ENCODE measurements around the gene GCNA. TPM values are rescaled to one million over a fixed set of nuclear protein-coding genes. Genes with fewer than 3 reads are reported as not detected.

GCNA gene
- total RNA-seq, 2 experiments from 2014 or later = 2.1 to 4.2 TPM

- Histone ChIP-seq H3K27ac (ENCODE audit: low read depth, low read length, poor library complexity, severe bottlenecking) (no peak overlapping the region), H3K9me2 (ENCODE audit: insufficient read depth, low read length) (no peaks in the 10 kb centered on the region), H4K20me1 (ENCODE audit: insufficient read depth, low read length) (peaks cover 33% of the 10 kb centered on the region), H3K4me1 (ENCODE audit: insufficient read depth, low read length, poor library complexity, severe bottlenecking) (peaks cover 26% of the 10 kb centered on the region), H3K9me3 (ENCODE audit: low read length) (no peaks in the 10 kb centered on the region), H3K79me2 (ENCODE audit: insufficient read depth, low read depth, low read length) (peaks cover 64% of the 10 kb centered on the region), H3K4me2 (ENCODE audit: low read length) (no peak overlapping the region), H2AFZ (ENCODE audit: low read length) (no peak overlapping the region), H3K4me3 (ENCODE audit: low read depth, low read length, poor library complexity, severe bottlenecking) (no peak overlapping the region), H3K36me3 (ENCODE audit: insufficient read depth, low read length) (peaks cover 95% of the 10 kb centered on the region)
- intact Hi-C loops (cut with micrococcal nuclease; ENCODE audit: unreplicated experiment) = loop anchor here (10.0 kb wide), 1 partner anchor 261 kb away; the partner anchor contains the start of gene NONO
- BruUV-seq (replicated peaks) = no TSS peak
- ChIA-PET POLR2A (interaction anchor here (0.7 to 2.9 kb wide), 3 partner anchors 10 to 171 kb away, joined by 3 to 13 read pairs (median 3); no protein-coding TSS in a partner anchor), CTCF (ENCODE audit: unreplicated experiment) (no interaction called here)
- TF ChIP-seq EZH2phosphoT487 (IDR thresholded peaks at IDR 0.05; ENCODE audit: borderline replicate concordance, low read depth, low read length) (no peak), CTCF (conservative IDR thresholded peaks at IDR 0.05; ENCODE audit: low read length) (no peak)
- no peak for DNase-seq (ENCODE audit: low spot score)
These were observed 32.9 kb upstream of the GCNA start for GRCh38 chrX:71545364-71545763.

- POLR2A ChIA-PET = interaction anchor here (2.9 kb wide), 1 partner anchor 12 kb away, joined by 13 read pairs; no protein-coding TSS in a partner anchor
- no peaks in the 10 kb centered on the region for H3K9me2 ChIP-seq (ENCODE audit: insufficient read depth, low read length)
- H3K27ac ChIP-seq (ENCODE audit: low read depth, low read length, poor library complexity, severe bottlenecking) = no peak overlapping the region
- no peak overlapping the region for H3K4me3 ChIP-seq (ENCODE audit: low read depth, low read length, poor library complexity, severe bottlenecking)
- BruUV-seq (replicated peaks) = no TSS peak
- H4K20me1 ChIP-seq (ENCODE audit: insufficient read depth, low read length) = peaks cover 26% of the 10 kb centered on the region
- intact Hi-C loops (cut with micrococcal nuclease; ENCODE audit: unreplicated experiment) = loop anchor here (10.0 kb wide), 1 partner anchor 262 kb away; the partner anchor contains the start of gene NONO
- H3K4me1 ChIP-seq (ENCODE audit: insufficient read depth, low read length, poor library complexity, severe bottlenecking) = peaks cover 11% of the 10 kb centered on the region
- peaks cover 49% of the 10 kb centered on the region for H3K79me2 ChIP-seq (ENCODE audit: insufficient read depth, low read depth, low read length)
- H3K4me2 ChIP-seq (ENCODE audit: low read length) = no peak overlapping the region
- DNase-seq (ENCODE audit: low spot score) = no peak
- peaks cover 92% of the 10 kb centered on the region for H3K36me3 ChIP-seq (ENCODE audit: insufficient read depth, low read length)
- CTCF ChIA-PET (ENCODE audit: unreplicated experiment) = no interaction called here
- no peaks in the 10 kb centered on the region for H3K9me3 ChIP-seq (ENCODE audit: low read length)
- TF ChIP-seq CTCF (conservative IDR thresholded peaks at IDR 0.05; ENCODE audit: low read length) (no peak), EZH2phosphoT487 (IDR thresholded peaks at IDR 0.05; ENCODE audit: borderline replicate concordance, low read depth, low read length) (no peak)
- no peak overlapping the region for H2AFZ ChIP-seq (ENCODE audit: low read length)
These were observed 31.4 kb upstream of the GCNA start for GRCh38 chrX:71546879-71547278.

DNA sequence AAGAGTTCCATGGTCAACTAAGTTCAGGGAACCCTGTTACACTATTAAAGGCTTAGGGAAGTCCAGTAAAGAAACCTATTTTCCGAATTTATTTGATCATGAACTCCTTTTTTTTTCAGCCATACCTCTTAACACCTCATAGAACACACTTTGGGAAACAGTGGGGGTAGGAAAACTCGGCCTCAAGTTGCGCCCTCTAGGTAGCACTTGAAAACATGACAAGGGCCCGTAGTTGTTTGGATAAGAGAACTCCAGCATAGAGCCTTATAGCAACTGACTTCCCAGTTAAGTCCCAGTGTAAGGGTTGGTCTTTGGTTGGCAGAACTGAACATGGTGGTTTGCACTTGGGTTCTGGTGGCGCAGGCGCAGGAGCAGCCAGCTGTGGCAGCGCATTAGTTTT lies 30.9 kb upstream of the GCNA start:
- DNase-seq (ENCODE audit: low spot score) = no peak
- Histone ChIP-seq H3K4me3 (ENCODE audit: low read depth, low read length, poor library complexity, severe bottlenecking) (no peak overlapping the region), H3K79me2 (ENCODE audit: insufficient read depth, low read depth, low read length) (peaks cover 44% of the 10 kb centered on the region), H3K9me2 (ENCODE audit: insufficient read depth, low read length) (no peaks in the 10 kb centered on the region), H3K27ac (ENCODE audit: low read depth, low read length, poor library complexity, severe bottlenecking) (no peak overlapping the region), H4K20me1 (ENCODE audit: insufficient read depth, low read length) (peaks cover 21% of the 10 kb centered on the region), H3K4me1 (ENCODE audit: insufficient read depth, low read length, poor library complexity, severe bottlenecking) (peaks cover 7% of the 10 kb centered on the region), H3K4me2 (ENCODE audit: low read length) (no peak overlapping the region), H3K9me3 (ENCODE audit: low read length) (no peaks in the 10 kb centered on the region), H2AFZ (ENCODE audit: low read length) (no peak overlapping the region), H3K36me3 (ENCODE audit: insufficient read depth, low read length) (peaks cover 91% of the 10 kb centered on the region)
- TF ChIP-seq CTCF (conservative IDR thresholded peaks at IDR 0.05; ENCODE audit: low read length) = 0 out of 2 replicates have a peak, but pooled peaks have one; percentile 21
- TF ChIP-seq EZH2phosphoT487 (IDR thresholded peaks at IDR 0.05; ENCODE audit: borderline replicate concordance, low read depth, low read length) = no peak
- intact Hi-C loops (cut with micrococcal nuclease; ENCODE audit: unreplicated experiment) = loop anchor here (10.0 kb wide), 1 partner anchor 263 kb away; the partner anchor contains the start of gene NONO
- BruUV-seq (replicated peaks) = TSS peak; percentile 16
- ChIA-PET CTCF (ENCODE audit: unreplicated experiment) (no interaction called here), POLR2A (no interaction called here)
